HG03060 (cell line): ENCODE data around the gene TCEA2.

Source experiments
- ATAC-seq: cut with Tn5 transposase; IDR thresholded peaks from one replicate; pipeline ENCODE4 v1.9.1; 2021; ENCODE audit warnings: low read depth, moderate number of reproducible peaks; ENCODE audit not compliant: unreplicated experiment

The TCEA2 gene

GRCh38 chr20:64090165-64090564, 27.2 kb downstream of the TCEA2 start:
- ATAC-seq: no peak

- no peak for ATAC-seq
Observed at GRCh38 chr20:64091340-64091739, 28.3 kb downstream of the TCEA2 start.

GRCh38 chr20:64091770-64092169, 28.8 kb downstream of the TCEA2 start:
- ATAC-seq: no peak

GRCh38 chr20:64092258-64093012, 29.4 kb downstream of the TCEA2 start:
- no peak for ATAC-seq

- no peak for ATAC-seq
Observed at GRCh38 chr20:64093013-64093503, 30.1 kb downstream of the TCEA2 start.

GRCh38 chr20:64095455-64095854, 32.5 kb downstream of the TCEA2 start:
- ATAC-seq: no peak

- no peak for ATAC-seq
Observed at GRCh38 chr20:64095927-64096326, 32.9 kb downstream of the TCEA2 start.

GRCh38 chr20:64096535-64096934, 33.5 kb downstream of the TCEA2 start:
- no peak for ATAC-seq

- ATAC-seq: no peak
Observed at GRCh38 chr20:64098471-64099013, 35.5 kb downstream of the TCEA2 start.

GRCh38 chr20:64099086-64099786, 36.2 kb downstream of the TCEA2 start:
- no peak for ATAC-seq

- no peak for ATAC-seq
Observed at GRCh38 chr20:64099880-64100565, 37.0 kb downstream of the TCEA2 start.

GRCh38 chr20:64100566-64100888, 37.5 kb downstream of the TCEA2 start:
- no peak for ATAC-seq

- ATAC-seq: no peak
Observed at GRCh38 chr20:64100946-64101688, 38.1 kb downstream of the TCEA2 start.

- no peak for ATAC-seq
Observed at GRCh38 chr20:64101731-64102621, 39.0 kb downstream of the TCEA2 start.

- ATAC-seq: no peak
Observed at GRCh38 chr20:64102647-64103354, 39.8 kb downstream of the TCEA2 start.

- ATAC-seq: no peak
Observed at GRCh38 chr20:64103871-64104666, 41.1 kb downstream of the TCEA2 start.

GRCh38 chr20:64104667-64105451, 41.9 kb downstream of the TCEA2 start:
- ATAC-seq: no peak
